GM12878 (cell line): ENCODE measurements around the gene AOPEP. TPM values are rescaled to one million over a fixed set of nuclear protein-coding genes. Genes with fewer than 3 reads are reported as not detected.

Source experiments
- ATAC-seq: fragments of 200-7000 bp; cut with Tn5 transposase; 3 replicates; pipeline ENCODE4 v1.9.1; 2020; ENCODE audit warnings: mild to moderate bottlenecking, moderate library complexity
- BruUV-seq: library from RNA; stranded (reverse); fragments of 400-500 nt; replicated peaks from 2 replicates; lab custom pipeline; 2021; lab: Mats Ljungman, UMichigan
- CTCF ChIA-PET: fragments of 300-600 bp; sonication (Branson Sonifier 250); formaldehyde crosslinking; extraction: SDS; loops from one replicate; lab custom pipeline; 2021; ENCODE audit warnings: inconsistent platforms; lab: Yijun Ruan, JAX
- POLR2A ChIA-PET: fragments of 350-600 bp; formaldehyde crosslinking; extraction: SDS; loops from one replicate; lab custom pipeline; 2021; ENCODE audit warnings: inconsistent platforms; lab: Charles Lee
- RAD21 ChIA-PET: fragments of 300-600 bp; sonication (Branson Sonifier 250); formaldehyde crosslinking; loops from one replicate; lab custom pipeline; 2023; ENCODE audit warnings: antibody characterized with exemption; ENCODE audit not compliant: unreplicated experiment; lab: Charles Lee
- SMC1A ChIA-PET: fragments of 300-600 bp; sonication (Branson Sonifier 250); formaldehyde crosslinking; loops from one replicate; lab custom pipeline; 2023; ENCODE audit not compliant: unreplicated experiment, uncharacterized antibody; lab: Charles Lee
- DNase-seq: peaks from one replicate; pipeline ENCODE4 v3.0.0-alpha.2; 2011; ENCODE audit warnings: low read depth, low spot score
- FAIRE-seq: peaks from 3 replicates; lab custom pipeline; 2011; peaks lifted over from hg19 to GRCh38; lab: Jason Lieb, UNC
- H2AFZ ChIP-seq: 2 replicates; pipeline ENCODE4 v1.6.0; 2011; ENCODE audit warnings: low read depth, low read length, control low read depth; ENCODE audit not compliant: control insufficient read depth
- H3K27ac ChIP-seq: 2 replicates; pipeline ENCODE4 v1.5.1; 2011; ENCODE audit warnings: control low read depth; ENCODE audit not compliant: control insufficient read depth, insufficient read depth
- H3K27me3 ChIP-seq, 2 experiments: replicated peaks in 1 of 2; 2 replicates each; pipeline versions ENCODE4 v1.6.0 to v1.6.1; 2011; ENCODE audit warnings: low read length in 1 of 2; ENCODE audit not compliant: control insufficient read depth in 2 of 2, insufficient read depth in 2 of 2
- H3K36me3 ChIP-seq, 2 experiments: 2 replicates each; pipeline ENCODE4 v1.5.1; 2011; ENCODE audit warnings: low read length in 1 of 2; ENCODE audit not compliant: control insufficient read depth in 2 of 2, insufficient read depth in 2 of 2
- H3K4me1 ChIP-seq: 2 replicates; pipeline ENCODE4 v1.6.1; 2011; ENCODE audit warnings: mild to moderate bottlenecking, low read length, moderate library complexity, mixed read lengths; ENCODE audit not compliant: control insufficient read depth, insufficient read depth
- H3K4me2 ChIP-seq: 2 replicates; pipeline ENCODE4 v1.6.0; 2011; ENCODE audit warnings: control low read depth; ENCODE audit not compliant: control insufficient read depth, insufficient read depth
- H3K4me3 ChIP-seq: fragments of 200-600 bp; sonication (generic); 2 replicates; pipeline ENCODE4 v1.5.1; 2016
- H3K79me2 ChIP-seq: 2 replicates; pipeline ENCODE4 v1.6.0; 2011; ENCODE audit warnings: low read length; ENCODE audit not compliant: control insufficient read depth, insufficient read depth
- H3K9ac ChIP-seq: 2 replicates; pipeline ENCODE4 v1.8.0; 2011; ENCODE audit warnings: low read length, control low read depth, mixed read lengths; ENCODE audit not compliant: control insufficient read depth, insufficient read depth
- H3K9me3 ChIP-seq: replicated peaks from 3 replicates; pipeline ENCODE4 v1.5.1; 2011; ENCODE audit warnings: mild to moderate bottlenecking, low read length; ENCODE audit not compliant: control insufficient read depth, insufficient read depth
- H4K20me1 ChIP-seq: 2 replicates; pipeline ENCODE4 v1.6.0; 2011; ENCODE audit not compliant: control insufficient read depth, insufficient read depth
- E4F1 ChIP-seq: fragments of 450-650 bp; IDR thresholded peaks from 2 replicates; pipeline ENCODE4 v1.6.1; 2018; ENCODE audit warnings: borderline replicate concordance, mild to moderate bottlenecking; ENCODE audit not compliant: partially characterized antibody
- KDM1A ChIP-seq: fragments of 200-600 bp; sonication (generic); IDR thresholded peaks from 2 replicates; pipeline ENCODE4 v1.6.1; 2016; ENCODE audit warnings: borderline replicate concordance
- PBX3 ChIP-seq: IDR thresholded peaks from 2 replicates; pipeline ENCODE4 v1.6.1; 2011; ENCODE audit warnings: mild to moderate bottlenecking, low read depth, low read length, moderate library complexity; ENCODE audit not compliant: insufficient replicate concordance
- YY1 ChIP-seq: IDR thresholded peaks from 2 replicates; pipeline ENCODE4 v1.6.1; 2011; ENCODE audit warnings: low read depth, mild to moderate bottlenecking, low read length
- ZNF384 ChIP-seq: IDR thresholded peaks from 2 replicates; pipeline ENCODE4 v1.6.1; 2012; ENCODE audit warnings: low read depth, mild to moderate bottlenecking, low read length, improper control_type of control experiment, borderline replicate concordance
- WGBS: methylation state at CpG from one replicate; pipeline ENCODE4 v1.1.6; 2016; ENCODE audit warnings: low lambda C conversion rate; ENCODE audit not compliant: insufficient replicate concordance, insufficient coverage; ENCODE audit errors: missing lambda C conversion rate; 5-methylcytosine and 5-hydroxymethylcytosine counted together
- in situ Hi-C: fragments of 300-500 bp; cut with MboI; formaldehyde crosslinking; loops from 9 replicates; pipeline ENCODE4 v1.14.3; 2018; ENCODE audit warnings: mixed read lengths
- intact Hi-C: fragments of 100-400 bp; cut with micrococcal nuclease; formaldehyde crosslinking; loops from one replicate; pipeline ENCODE4 v1.14.2; 2022; ENCODE audit not compliant: unreplicated experiment
- polyA plus RNA-seq, 11 experiments: library from polyadenylated mRNA; depleted of rRNA in 4 of 11; unstranded in 6 of 11; stranded (reverse) in 5 of 11; fragments of >200 nt; fragmentation: Nextera tagmentation in 4 of 11; fragmentation: Illumina TruSeq in 1 of 11; extraction: Ambion mirVana in 4 of 11; extraction: Trizol in 1 of 11; gene quantifications; 1 replicate in 1 of 11; 2 replicates in 10 of 11; pipeline versions ENCODE4 v1.2.1 to v1.2.3, GENCODE V29; 2011 to 2016; ENCODE audit warnings: inconsistent platforms in 2 of 11, missing spikeins in 2 of 11, low read depth in 1 of 11
- total RNA-seq, 4 experiments: library from RNA; depleted of rRNA in 3 of 4; stranded (reverse); fragments of >200 nt in 3 of 4; fragmentation: Illumina TruSeq in 1 of 4; extraction: Trizol in 1 of 4; gene quantifications; 2 replicates each; pipeline versions ENCODE4 v1.2.1 to v1.2.3, GENCODE V29; 2013 to 2021

The AOPEP gene
- total and polyA plus RNA-seq, 10 of the 15 experiments (the other 5 are each of a cell fraction or from before 2014, with no cell fraction given): 2.3 to 16.9 (median 10.1) TPM

DNA sequence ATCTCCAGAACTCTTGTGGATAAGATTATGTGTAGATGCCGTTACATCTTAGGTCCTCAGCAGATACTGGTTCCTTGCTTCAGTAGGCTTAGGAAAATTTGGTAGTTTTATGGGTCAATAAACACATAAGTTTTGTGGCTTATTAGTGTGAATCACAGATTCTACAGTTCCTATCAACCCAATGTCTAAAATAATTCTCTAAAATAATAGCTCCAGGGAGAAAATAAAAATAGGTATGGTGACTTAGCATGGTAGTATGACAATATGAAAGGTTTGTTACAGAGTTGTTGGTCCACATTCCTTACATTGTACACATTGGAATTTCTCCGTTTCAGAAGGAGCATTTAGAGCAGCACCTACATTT lies 91.7 kb downstream of the AOPEP start:
- WGBS: 92% methylated on average over 2 of the region's 2 CpGs
- H3K79me2 ChIP-seq: no peaks in the 10 kb centered on the region
- no peak for DNase-seq
- RAD21 ChIA-PET: interaction anchor here (0.8 kb wide), 1 partner anchor 341 kb away, joined by 3 read pairs; no protein-coding TSS in a partner anchor
- no TSS peak for BruUV-seq
- TF ChIP-seq PBX3 (no peak), YY1 (no peak), E4F1 (no peak), KDM1A (no peak), ZNF384 (no peak)
- no peak for FAIRE-seq
- no peak overlapping the region for H3K4me3 ChIP-seq
- H3K36me3 ChIP-seq: no peaks in the 10 kb centered on the region
- no peaks in the 10 kb centered on the region for H3K9me3 ChIP-seq
- no peaks in the 10 kb centered on the region for H3K27me3 ChIP-seq
- CTCF ChIA-PET: interaction anchor here (0.8 kb wide), 1 partner anchor 11 kb away, joined by 3 read pairs; no protein-coding TSS in a partner anchor
- POLR2A ChIA-PET: no interaction called here
- no peak for ATAC-seq
- SMC1A ChIA-PET: interaction anchor here (1.1 to 1.6 kb wide), 3 partner anchors 11 to 55 kb away, joined by 3 to 6 read pairs (median 4); no protein-coding TSS in a partner anchor
- intact Hi-C loops: no loop called here
- in situ Hi-C loops: no loop called here
- H4K20me1 ChIP-seq: no peaks in the 10 kb centered on the region
- H3K4me2 ChIP-seq: no peak overlapping the region
- H3K27ac ChIP-seq: no peak overlapping the region
- H3K4me1 ChIP-seq: peaks cover 11% of the 10 kb centered on the region
- no peak overlapping the region for H3K9ac ChIP-seq
- H2AFZ ChIP-seq: no peak overlapping the region
